Epithelial cell of prostate (primary cell): ENCODE measurements around the gene TESK2.

Experiments
- DNase-seq: peaks from one replicate; pipeline ENCODE4 v3.0.0-alpha.2; 2011; ENCODE audit warnings: low read depth, low spot score
- H3K27ac ChIP-seq: fragments of 450-650 bp; 2 replicates; pipeline ENCODE4 v1.5.1; 2017; ENCODE audit warnings: mild to moderate bottlenecking

Gene TESK2

GRCh38 chr1:45348020-45348419 lies 142.9 kb downstream of the TESK2 start:
- DNase-seq = no peak
- H3K27ac ChIP-seq = peak overlapping the region; percentile 85

DNA sequence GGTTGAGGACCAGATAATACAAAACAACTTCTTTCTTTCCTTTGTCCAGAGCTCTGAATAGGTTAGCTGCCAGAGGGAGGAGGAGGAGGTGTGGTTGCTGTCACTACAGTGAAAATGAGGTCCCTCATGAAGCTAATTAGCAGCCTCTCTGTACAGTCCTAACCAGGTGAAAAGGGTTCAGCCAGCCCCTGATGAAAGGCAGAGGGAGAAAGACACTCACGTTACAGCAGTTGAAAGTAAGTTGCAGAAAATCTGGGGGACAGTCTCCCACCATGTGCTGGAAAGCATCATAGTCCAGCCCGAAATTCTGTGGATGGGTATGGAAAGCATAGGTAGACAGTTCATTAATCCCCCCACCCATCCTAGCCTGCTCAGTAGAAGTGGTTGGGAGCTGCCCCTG lies 144.5 kb downstream of the TESK2 start:
- DNase-seq = no peak
- H3K27ac ChIP-seq = no peak overlapping the region

DNA sequence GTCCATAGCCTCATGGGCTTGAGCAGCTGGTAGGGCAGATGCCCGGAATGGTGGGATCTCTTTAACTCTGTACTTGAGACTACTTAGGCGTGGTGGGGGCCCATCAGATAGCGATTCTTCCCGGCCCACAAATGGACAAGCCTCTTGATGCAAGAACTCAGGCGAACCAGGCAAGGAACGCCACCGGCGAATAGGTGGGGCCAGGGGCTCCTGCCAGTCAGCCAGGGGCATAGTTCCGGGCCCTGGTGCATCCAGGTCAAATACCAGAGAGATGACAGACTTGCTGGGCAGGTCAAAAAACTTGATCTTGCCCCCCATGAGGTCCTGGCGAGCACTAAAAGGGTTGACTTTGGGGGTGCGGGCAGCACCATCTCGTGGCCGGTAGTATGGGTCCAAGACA lies 145.9 kb downstream of the TESK2 start:
- no peak for DNase-seq
- no peak overlapping the region for H3K27ac ChIP-seq

DNA sequence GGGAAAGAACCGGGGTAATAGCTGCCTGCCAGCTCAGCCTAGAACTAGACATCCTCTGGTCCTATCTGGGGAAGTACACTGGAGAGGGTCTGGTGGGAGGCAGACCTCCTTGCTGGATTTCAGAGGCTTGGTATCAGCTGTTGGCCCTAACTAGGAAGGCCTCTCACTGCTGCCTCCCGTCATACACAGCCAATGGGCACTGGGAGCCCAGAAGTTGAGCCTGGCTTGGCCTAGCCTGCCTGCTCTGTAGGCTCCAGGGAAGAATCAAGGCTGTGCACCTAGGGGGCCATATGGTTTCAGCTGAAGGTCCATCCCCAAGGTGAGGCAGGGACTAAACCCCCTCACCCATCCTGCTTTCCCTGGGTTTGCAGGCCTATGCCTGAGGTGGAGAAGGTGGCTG lies 146.5 kb downstream of the TESK2 start:
- no peak for DNase-seq
- no peak overlapping the region for H3K27ac ChIP-seq

- H3K27ac ChIP-seq = peak overlapping the region; percentile 88
- no peak for DNase-seq
Observed at GRCh38 chr1:45340816-45341466, 150.0 kb downstream of the TESK2 start.

GRCh38 chr1:45339789-45340558 lies 151.0 kb downstream of the TESK2 start, which contains the start of the genes MUTYH and TOE1:
MUTYH (minus strand) TSS chr1:45340440; CDS start chr1:45334505, 5,935 bp downstream.
TOE1 (plus strand) TSS chr1:45340170; CDS start chr1:45340253, 83 bp downstream.
- H3K27ac ChIP-seq = peak within 1 kb of the TSS; percentile 88
- DNase-seq = no peak

DNA sequence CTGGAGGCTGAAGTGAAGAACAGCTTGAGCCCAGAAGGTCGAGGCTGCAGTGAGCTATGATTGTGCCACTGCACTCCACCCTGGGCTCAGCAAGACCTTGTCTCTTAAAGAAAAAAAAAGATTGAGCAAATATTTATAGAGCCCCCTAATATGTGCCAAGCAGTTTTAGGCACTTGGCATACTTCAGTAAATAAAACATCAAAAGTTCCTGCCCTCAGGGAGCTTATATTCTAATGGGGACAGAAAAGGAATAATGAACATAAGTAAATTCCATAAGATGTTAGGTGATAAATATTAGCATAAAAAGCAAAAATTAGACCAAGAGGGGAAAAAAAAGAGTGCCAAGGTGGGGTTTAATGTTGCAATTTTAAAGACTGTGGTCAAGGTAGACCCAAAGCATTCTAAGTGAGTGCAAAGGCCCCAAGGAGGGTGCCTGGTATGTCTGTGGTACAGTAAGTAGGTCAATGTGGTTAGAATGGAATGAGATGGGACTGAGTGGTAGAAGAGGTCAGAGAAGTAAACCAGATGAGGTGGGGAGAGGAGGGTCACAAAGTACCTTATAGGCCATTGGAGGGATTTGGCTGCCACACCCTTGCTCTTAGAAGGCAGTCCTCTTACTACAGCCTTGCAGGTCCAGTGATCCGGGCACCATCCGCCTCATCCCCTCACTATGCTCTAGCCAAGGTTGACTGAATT lies 153.2 kb downstream of the TESK2 start:
- DNase-seq = no peak
- no peak overlapping the region for H3K27ac ChIP-seq

- no peak for DNase-seq
- peak overlapping the region; percentile 64 for H3K27ac ChIP-seq
Observed at GRCh38 chr1:45335855-45336324, 155.1 kb downstream of the TESK2 start.

GRCh38 chr1:45334308-45335245 lies 156.4 kb downstream of the TESK2 start:
- no peak overlapping the region for H3K27ac ChIP-seq
- DNase-seq = no peak

- no peak overlapping the region for H3K27ac ChIP-seq
Observed at GRCh38 chr1:45332346-45332720, 158.6 kb downstream of the TESK2 start.

DNA sequence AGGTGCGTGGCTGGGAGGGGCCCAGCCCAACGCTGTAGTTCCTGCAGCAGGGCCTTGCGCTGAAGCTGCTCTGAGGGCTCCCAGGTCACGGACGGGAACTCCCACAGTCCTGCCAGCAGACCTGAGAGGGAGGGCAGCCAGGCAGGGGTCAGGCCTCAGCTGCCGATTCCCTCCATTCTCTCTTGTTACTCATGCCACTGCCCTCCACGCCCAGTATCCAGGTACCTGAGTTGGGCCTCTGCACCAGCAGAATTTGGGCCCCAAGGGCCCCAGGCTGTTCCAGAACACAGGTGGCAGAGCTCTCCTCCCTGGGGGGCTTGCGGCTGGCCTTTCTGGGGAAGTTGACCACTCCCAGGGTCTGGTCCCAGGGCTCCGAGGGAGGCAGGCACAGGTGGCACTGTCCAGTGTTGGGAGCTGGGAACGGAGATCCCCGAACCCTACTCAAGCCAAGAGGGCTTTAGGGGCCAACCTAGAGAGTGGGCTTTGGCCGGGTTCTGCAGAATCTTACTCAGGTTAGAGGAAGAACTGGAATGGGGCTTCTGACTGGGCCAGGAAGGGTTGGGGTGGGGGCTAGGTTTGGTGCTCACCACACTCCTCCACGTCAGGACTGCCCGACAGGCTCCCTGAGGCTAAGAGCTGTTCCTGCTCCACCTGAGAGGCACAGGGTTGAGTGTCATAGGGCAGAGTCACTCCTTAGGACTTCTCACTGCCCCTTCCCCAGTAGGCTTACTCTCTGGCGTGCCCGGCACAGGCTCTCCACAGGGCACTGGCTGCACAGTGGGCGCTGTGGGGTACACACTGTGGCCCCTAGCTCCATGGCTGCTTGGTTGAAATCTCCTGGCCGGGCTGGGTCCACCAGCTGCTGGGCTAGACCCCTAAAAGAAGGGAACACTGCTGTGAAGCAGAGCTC lies 159.3 kb downstream of the TESK2 start:
- no peak overlapping the region for H3K27ac ChIP-seq
- DNase-seq = no peak

More at GRCh38 chr1:45332346-45332720, 158.6 kb downstream of the TESK2 start:
- DNase-seq = no peak

- DNase-seq = no peak
- H3K27ac ChIP-seq = no peak overlapping the region
Observed at GRCh38 chr1:45329445-45329844, 161.5 kb downstream of the TESK2 start.

- H3K27ac ChIP-seq = no peak overlapping the region
- no peak for DNase-seq
Observed at GRCh38 chr1:45328680-45329079, 162.3 kb downstream of the TESK2 start.

GRCh38 chr1:45327644-45328515 lies 163.1 kb downstream of the TESK2 start:
- H3K27ac ChIP-seq = no peak overlapping the region
- no peak for DNase-seq

GRCh38 chr1:45326627-45327623 lies 164.0 kb downstream of the TESK2 start, which contains the start of gene HPDL:
HPDL (plus strand) TSS chr1:45326895; CDS start chr1:45327149, 254 bp downstream.
- H3K27ac ChIP-seq = no peak within 1 kb of the TSS
- no peak for DNase-seq

GRCh38 chr1:45325851-45326506 lies 165.0 kb downstream of the TESK2 start:
- no peak for DNase-seq
- H3K27ac ChIP-seq = no peak overlapping the region
